ENCODE measurements around the gene RFT1.

GRCh38 chr3:53171827-53172505 lies 41.7 kb upstream of the RFT1 start:
- TF ChIP-seq CTCF (IDR thresholded peaks at IDR 0.05; ENCODE audit: low read length) (no peak), EZH2 (optimal IDR thresholded peaks at IDR 0.05; ENCODE audit: low read depth, low read length) (no peak), EZH2phosphoT487 (IDR thresholded peaks at IDR 0.05; ENCODE audit: low read length) (no peak)
